ENCODE results near the gene NAMPT.

DNA sequence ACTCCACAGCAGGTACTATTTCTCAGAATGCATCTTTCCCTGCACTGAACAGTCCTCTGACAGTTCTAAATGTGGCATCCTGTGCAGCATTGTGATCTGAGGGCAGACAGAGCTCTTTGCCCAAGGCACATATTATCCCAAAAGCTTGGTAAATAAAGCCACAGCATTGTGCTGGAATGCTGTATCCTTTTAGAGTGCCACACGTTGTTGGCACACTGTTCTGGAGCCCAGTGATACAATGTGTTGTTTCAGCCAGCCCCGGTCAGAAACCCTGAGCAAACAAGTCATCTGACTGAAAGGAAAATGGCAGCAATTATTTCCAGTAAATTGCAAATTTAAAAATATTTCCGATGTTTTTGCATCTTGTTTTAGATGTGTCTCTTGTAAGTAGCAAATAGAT, 45.4 kb downstream of the NAMPT start:
- TF ChIP-seq ZBTB7A (IDR thresholded peaks at IDR 0.05; ENCODE audit: low read depth): no peak
- TF ChIP-seq USF1 (IDR thresholded peaks at IDR 0.05): no peak
- TF ChIP-seq, protein P1, sequence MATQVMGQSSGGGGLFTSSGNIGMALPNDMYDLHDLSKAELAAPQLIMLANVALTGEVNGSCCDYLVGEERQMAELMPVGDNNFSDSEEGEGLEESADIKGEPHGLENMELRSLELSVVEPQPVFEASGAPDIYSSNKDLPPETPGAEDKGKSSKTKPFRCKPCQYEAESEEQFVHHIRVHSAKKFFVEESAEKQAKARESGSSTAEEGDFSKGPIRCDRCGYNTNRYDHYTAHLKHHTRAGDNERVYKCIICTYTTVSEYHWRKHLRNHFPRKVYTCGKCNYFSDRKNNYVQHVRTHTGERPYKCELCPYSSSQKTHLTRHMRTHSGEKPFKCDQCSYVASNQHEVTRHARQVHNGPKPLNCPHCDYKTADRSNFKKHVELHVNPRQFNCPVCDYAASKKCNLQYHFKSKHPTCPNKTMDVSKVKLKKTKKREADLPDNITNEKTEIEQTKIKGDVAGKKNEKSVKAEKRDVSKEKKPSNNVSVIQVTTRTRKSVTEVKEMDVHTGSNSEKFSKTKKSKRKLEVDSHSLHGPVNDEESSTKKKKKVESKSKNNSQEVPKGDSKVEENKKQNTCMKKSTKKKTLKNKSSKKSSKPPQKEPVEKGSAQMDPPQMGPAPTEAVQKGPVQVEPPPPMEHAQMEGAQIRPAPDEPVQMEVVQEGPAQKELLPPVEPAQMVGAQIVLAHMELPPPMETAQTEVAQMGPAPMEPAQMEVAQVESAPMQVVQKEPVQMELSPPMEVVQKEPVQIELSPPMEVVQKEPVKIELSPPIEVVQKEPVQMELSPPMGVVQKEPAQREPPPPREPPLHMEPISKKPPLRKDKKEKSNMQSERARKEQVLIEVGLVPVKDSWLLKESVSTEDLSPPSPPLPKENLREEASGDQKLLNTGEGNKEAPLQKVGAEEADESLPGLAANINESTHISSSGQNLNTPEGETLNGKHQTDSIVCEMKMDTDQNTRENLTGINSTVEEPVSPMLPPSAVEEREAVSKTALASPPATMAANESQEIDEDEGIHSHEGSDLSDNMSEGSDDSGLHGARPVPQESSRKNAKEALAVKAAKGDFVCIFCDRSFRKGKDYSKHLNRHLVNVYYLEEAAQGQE (IDR thresholded peaks at IDR 0.05; ENCODE audit: low read depth): no peak
- TF ChIP-seq EP300 (IDR thresholded peaks at IDR 0.05; ENCODE audit: borderline replicate concordance): no peak
